T-helper 9 cell (primary cell): Measurements from ENCODE around the gene EMILIN1.
A peak's percentile ranks its signal among the peaks of the same experiment; 100 is the strongest.
"Not testable (repeated sequence)": the region's sequence is repeated elsewhere in the genome, so short reads cannot be mapped to it uniquely, and the experiment has no call there.

Experiments
- DNase-seq: peaks from one replicate; pipeline ENCODE4 v3.0.0-alpha.2; 2020

Gene EMILIN1

DNA sequence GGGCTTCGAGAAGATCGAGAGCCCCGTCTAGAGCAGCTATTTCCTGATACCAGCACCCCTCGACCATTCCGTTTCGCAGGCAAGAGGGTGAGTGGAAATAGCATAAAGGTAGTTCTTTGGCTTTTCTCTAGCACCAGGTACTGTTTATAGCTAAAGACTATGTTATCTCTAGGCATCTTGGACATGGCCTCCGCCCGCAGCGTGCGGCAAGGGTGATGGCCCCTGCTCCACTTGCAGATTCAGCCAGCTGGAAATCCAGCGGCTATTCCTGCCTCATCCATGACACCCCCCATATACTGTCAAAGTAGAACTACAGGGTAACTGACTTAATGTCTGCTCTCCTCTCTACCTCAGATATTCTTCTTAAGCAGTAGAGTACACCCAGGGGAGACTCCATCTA is 23.7 kb upstream of the EMILIN1 start:
- DNase-seq = no peak

DNA sequence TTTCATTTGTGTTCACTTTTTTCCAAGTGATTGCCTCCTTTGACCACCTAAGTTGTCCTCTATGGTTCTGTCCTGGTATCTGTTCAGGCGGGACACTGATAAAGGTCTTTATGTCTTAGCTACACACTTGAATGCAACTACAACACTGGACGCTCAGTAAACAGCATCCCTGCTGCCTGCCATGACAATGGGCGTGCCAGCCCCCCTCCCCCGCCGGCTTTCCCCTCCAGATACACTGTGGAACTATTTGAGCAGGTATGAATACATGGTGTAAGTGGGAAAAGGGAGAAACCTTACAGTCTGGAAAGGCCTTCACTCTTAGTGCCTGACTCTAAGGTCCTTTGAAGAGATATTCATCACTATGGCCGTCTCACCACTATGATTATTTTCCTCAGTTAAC is 21.2 kb upstream of the EMILIN1 start:
- DNase-seq = no peak

DNA sequence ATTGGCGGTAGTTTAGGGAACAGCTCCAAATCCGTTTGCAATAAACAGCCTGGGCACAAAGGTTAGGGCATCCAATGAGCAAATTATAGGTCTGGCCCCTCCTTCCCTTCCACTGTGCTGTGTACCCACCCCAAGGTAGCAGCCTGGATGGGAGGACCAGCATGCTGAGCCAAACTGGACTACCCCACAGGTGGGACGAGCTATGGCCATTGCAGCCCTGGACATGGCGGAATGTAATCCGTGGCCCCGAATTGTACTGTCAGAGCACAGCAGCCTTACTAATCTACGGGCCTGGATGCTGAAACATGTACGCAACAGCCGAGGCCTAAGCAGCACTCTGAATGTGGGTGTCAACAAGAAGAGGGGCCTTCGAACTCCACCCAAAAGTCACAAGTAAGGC is 20.2 kb upstream of the EMILIN1 start:
- no peak for DNase-seq

DNA sequence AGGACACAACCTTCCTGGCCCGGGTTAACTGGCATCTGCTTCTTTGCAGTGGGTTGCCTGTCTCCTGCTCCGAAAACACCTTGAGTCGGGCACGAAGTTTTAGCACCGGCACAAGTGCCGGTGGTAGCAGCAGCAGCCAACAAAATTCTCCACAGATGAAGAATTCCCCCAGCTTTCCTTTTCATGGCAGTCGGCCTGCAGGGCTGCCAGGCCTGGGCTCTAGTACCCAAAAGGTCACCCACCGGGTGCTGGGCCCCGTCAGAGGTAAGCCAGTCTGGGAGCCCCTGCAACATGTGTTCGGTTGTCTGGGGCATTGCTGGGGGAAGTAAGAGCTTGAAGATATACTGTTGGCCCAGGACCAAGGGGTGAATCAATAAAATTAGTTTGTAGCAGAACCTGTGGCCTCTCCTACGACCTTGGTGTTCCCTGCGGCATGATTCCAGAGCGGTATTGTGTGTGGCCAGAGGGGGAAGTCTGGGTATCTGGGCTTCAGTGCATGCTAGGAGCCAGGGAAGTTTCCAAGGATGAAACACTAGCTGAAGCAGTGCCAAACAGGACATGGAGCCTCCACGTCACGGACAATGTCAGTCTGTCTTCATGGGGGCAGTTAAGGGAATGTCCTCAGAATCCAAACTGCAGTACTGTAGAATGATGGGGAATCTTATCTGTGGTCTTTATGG is 19.1 kb upstream of the EMILIN1 start:
- no peak for DNase-seq

DNA sequence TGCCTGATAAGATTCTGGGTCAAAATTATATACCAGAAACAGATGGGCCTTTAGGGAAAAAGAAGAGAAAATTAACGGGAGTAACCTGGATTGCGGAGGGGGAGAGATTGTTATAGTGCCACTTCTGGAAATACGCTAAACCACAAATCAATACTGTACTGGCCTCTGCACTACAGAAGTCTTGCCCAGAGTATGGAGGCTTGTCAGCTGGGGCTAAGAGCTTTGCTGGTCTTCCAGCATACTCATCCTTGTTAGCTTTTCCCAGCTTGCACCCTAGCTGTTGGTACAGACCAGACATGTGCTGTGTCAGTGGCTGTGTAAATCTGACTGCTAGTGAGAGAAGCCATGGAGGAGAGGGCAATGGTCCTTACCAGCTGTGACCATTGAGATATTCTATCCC is 18.1 kb upstream of the EMILIN1 start:
- no peak for DNase-seq

DNA sequence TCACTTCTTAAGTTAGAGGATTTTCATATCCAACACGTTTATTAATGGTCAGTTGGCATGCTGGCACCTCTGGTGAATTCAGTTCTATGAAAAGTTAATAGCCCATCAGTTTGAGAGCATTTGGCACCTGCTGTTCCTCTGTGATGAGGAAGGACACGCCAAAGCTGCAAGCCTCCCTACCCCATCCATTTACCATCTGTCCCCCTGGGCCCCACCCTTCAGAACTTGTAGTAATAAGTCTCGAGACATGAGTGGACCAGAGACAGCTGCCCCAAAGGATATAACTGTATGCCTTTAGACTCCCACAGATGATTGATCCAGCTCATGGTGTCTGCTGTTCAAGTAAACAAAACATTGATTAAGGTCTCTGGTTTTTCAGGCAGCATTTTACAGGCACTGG is 13.3 kb upstream of the EMILIN1 start:
- DNase-seq = no peak

DNA sequence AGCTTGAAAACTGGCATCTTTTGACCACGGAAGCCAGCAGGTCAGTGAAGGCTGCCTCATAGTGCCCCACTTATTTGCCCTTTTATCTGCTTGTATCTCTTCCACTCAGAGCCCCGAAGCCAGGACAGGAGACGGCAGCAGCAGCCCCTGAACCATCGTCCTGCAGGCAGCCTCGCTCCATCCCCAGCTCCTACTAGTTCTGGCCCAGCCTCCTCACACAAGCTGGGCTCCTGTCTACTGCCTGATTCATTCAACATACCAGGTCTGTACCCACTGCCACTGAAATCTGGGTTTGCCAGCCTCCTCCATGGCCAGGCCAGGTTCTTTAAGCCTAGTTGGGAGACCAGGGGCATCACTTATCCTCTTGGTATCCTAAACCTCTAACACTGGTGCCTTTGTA is 11.0 kb upstream of the EMILIN1 start:
- DNase-seq = no peak

DNA sequence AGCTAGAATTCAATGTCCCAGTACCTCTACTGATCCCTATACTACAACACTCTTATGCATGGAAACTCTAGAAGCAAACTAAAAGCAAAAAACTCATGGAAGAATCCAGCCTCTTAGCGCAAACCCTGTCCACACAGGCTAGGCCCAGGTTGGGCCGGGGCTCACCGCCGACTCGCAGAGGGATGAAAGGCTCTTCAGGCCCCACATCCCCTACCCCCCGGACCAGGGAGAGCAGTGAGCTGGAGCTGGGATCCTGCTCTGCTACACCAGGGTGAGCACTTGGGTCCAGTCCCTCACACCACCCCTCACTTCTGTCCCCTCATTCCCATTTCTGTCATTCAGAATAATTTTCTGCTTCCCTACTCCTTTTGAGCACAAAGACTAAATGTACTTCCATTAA is 9.0 kb upstream of the EMILIN1 start:
- no peak for DNase-seq

DNA sequence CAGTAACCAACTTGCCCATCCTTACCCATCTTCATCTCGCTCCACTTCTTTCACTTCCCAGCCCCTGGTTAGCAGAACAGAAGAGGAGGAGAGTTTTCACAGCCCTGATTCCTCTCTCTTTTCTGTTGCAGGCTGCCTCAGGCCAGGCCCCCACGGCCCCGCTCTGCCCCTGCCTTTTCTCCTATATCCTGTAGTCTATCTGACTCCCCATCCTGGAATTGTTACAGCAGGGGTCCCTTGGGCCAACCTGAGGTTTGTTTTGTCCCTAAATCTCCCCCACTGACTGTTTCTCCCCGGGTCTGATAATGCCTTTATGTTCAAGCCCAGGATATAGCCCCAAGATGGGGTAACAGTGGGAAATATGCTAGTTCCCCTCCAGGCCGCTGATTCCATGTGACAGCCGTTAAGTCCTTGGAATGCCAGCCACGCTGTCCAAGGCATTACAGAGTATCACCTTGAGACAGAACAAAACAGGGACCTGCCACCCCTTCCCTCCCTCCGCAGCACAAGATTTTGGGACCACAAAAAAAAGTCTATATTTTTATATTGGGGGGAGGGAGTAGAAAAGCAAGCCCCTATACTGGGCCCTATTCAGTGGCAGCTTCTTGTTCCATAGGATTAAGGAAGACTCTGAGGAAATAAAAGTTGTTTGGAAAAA is 8.3 kb upstream of the EMILIN1 start:
- DNase-seq = no peak

DNA sequence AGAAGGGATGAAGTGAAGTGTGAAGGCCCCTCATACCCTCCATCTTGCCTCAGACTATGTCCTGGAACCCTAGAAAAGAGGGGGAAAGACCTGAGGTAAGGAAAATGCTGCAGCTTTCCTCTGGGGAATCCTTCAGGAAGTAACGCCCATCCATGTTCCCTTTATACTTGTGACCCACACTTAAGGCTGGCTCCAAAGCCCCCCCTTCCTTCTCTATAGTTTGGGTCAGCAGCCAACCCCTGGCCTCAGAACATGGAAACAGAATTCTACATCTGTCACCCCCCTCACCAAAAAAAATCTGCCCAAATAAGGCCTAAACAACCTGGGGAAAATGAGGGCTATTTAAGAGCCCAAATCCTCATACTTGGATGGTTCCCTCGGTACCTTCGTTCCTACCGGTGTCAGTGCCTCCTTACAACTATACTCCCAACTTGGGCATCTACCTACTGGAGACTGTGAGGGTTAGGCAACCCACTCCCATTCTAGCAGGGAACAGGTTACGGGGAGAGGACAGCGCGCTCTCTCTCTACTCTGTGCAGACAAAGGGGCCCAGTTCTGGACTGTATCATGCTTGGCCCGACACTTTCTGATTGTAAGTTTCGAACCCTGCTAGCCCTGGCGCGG is 7.7 kb upstream of the EMILIN1 start:
- DNase-seq = no peak

DNA sequence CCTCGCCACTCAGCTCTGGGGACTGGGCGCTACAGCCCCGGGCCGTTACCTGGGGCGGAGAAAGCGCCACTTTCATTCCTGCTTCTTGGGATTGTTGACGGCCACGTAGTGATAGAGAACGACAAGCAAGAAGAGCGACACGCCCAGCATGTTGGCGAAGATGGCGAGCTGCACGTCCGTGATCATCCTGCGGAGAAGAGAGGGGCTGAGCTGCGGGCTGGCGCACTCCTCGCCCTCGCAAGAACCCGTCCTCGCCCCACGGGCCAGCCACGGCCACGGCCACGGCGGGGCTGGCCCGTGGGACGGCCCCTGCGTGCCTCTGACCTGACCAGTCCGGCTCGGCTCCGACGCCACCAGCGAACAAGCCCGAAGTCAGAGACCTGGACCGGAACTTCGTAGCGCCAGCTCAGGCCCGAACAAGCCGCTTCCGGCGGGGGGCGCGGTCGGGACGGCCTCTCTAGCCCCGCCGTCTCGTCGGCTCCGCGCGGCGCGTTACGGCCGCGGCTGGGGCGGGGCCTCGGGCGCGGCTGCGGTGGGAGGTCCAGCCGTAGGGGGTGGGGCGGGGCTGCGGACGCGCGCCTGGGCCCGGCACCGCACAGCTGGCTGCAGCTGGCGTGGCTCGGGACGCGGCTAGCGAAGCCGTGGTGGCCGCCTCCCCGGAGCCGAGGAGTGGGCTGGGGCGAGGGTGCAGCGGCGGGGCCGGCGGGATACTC is 7.0 kb upstream of the EMILIN1 start, which contains the start of gene OST4:
Gene OST4, minus strand, starts transcription at position 378 of the 713 bp plus-strand sequence.
- peak; percentile 81 for DNase-seq

DNA sequence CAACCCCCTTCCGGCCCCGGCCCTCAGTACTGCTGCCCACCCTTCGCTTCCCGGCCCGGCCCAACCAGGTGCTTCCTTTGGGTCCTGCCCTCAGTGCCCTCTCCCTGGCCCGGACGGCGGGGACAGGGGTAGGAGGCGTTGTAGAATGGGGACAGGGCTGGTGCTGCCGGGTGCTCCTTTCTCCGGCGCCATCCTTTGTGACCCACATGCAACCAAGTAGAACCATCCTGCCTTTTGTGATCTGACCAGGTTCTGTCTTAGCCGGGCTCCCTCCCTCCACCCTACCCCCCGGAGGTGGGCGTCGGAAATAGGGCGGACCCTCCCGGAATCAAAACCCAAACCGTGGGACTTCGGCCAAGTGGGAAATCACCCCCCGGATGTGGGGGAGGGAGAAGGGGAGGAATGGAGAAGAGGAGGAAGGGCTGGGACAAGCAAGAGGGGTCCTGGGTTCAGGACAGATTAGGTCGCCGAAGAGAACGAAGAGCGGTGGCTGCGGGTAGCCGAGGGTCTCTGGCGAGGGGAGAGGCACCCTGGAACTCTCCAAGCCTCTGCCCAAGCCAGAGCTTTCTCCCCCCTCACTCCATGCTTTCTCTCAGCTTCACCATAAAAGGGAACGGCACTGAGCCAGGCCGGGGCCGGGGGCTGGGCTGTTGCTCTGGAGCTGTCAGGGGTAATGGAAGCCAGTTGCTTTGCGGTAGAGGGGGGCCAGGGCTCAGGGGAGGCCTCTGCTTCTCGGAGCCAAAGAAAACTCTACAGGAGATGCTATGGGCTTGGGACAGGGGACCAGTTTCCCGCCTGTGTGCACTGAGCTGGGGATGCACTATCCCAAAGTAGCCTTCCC is 6.2 kb upstream of the EMILIN1 start:
- DNase-seq = no peak

DNA sequence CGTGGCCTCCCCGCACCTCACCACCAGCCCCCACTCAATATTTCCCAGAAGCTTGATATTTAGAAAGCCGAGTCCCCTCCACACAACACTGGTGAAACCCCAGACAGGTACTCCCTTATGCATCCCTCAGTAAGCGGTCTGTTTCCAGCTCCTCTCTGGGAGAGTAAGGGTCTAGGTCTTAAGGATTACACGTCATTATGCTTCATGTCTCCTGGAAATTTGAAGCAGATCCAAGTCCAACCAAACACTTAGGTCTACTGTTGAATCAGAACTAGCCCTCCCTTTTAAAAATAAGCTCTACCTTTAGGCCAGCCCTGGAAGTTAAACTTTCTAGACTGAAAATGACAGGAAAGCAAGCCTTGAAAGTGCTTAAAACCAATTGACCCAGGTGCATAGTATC is 5.5 kb upstream of the EMILIN1 start:
- DNase-seq = no peak

DNA sequence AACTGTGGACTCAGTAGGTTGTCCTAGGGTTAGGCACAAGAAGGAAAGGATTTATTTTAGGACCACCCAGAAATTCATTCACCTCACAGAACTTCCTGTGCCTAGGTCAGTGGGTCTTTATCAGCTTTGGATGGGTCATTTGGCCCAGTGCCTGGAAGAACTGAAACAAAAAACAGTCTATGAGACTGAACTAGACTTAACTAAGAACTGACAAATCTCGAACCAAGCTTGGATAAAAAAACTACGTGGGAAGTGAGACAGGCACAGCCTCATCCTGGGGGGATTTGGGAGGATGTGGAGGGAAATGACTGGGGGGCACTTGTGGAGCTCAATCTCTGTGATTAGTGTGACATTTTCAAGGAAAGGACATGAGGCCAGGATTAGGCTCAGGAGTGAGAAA is 4.6 kb upstream of the EMILIN1 start:
- no peak for DNase-seq

DNA sequence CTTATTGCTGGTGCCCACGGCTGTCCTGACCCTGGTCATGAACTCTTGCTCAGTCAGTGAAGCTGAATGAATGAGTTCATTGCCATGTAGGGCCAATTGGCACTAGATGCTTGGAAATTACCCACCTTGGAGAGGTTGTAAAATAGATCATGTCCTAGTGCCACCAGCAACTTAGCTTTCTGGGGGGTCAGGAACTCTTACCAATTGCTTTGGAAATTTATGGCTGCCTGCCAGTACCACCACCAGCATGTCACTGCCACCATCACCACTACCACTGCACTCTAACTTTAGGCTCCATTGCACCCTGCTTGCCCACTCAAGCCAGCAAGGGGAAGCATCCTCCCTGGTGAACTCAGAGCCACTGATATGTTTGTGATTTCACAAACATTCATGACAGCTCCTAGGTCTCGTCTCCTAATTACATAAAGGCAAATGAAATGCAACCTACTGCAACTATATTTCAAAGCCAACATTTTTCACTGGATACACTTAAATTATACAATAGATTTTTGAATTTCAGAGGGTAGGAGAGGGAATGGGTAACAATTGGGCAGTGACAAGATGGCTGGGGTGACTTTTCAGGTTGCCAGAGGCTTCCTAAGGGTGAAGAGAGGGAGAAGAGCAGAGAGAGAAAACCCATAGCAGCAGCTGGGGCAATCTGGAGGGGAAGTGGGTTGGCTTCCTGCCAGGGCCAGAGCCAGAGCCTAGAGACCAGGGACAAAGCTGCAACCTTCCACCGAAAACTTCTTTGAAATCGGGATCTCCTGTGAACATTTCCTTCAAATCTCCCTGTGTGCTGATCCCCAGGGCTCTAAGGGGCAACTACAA is 3.5 kb upstream of the EMILIN1 start:
- DNase-seq = peak; percentile 58

DNA sequence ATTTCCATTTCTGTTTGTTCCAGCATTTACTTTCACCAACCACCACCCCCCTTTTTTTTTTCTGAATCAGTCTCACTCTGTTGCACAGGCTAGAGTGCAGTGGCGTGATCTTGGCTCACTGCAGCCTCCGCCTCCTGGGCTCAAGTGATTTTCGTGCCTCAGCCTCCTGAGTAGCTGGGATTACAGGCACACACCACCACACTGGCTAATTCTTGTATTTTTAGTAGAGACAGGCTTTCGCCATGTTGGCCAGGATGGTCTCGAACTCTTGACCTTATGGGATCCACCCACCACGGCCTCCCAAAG is 2.9 kb upstream of the EMILIN1 start:
- not testable (repeated sequence) for DNase-seq

DNA sequence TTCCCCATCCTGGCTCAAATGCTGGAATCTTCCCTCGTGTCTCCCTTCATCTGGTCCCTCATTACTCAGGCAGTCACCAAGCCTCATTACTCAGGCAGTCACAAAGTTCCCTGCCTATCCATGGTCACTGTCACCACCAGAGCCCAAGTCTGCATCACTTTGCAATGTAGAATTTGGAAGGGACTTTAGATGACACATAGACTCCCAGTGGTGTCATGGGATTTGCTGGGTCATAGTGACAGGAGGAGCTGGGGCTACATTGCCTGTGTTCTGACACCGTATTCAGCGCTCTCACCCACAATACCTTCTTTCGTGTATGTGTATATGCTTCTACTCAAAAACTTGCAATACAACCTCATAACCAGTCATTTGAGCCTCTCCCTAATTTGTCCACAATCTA is 2.1 kb upstream of the EMILIN1 start:
- DNase-seq = no peak

DNA sequence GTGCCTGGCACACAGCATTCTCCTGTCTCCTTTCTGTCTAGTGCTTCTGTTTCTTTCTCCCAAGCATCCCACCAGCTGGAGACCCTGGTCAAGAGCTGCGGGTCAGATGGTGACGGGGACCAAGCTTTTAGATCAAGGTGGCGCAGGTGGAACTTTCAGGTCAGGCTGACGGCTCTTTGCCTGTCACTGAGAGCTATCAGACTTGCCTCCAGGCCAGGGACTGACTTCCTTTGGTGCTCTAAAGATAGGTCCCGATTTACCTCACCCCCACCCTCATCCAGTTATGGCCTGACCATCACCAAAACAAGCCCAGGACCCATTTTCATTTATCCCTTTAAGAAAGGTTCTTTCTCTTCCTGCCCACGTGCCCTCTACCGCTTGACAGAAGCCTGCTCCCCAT is 1.2 kb upstream of the EMILIN1 start:
- no peak for DNase-seq

DNA sequence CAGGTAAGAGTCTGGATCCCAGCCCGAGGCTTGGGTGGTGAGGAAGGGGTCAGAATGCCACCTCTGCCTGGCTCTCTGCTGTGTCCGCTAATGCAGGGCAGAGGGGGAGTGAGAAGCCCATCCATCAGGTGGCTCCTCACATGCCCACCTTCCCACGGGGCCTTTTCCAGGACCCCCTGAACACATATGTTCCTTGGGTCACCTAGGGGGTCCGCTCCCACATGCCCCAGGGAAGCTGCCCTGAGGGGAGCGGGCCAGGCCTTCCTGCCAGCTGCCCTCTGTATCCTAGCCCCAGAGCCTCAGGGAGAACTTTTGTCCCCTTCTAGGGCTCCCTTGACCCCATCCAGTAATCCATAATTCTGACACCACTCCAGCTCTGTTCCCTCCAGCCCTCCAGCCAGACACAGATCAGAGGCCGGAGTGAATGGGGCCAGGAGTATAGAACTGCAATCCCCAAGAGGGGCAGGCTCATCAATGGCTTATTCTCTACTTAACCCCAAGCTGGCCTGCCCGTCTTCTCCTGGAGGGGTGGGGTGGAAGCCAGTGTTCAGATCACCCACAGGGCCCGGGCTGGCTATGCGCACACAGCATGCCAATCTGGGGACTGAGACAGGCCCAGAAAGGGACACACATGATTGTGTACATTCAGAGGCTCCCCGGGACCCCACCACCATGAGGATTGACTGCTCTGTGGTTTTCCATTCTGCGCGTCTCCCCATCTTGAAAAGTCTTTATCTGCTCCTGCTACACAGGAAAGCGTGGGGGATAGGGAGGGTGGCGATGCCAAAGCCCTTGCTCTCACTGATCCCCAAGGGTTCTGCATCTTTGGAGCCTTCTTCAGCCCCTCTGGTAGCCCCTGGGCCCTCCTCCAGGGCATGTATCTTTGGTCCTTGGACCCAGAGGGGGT is 1.1 kb downstream of the EMILIN1 start:
- no peak for DNase-seq

DNA sequence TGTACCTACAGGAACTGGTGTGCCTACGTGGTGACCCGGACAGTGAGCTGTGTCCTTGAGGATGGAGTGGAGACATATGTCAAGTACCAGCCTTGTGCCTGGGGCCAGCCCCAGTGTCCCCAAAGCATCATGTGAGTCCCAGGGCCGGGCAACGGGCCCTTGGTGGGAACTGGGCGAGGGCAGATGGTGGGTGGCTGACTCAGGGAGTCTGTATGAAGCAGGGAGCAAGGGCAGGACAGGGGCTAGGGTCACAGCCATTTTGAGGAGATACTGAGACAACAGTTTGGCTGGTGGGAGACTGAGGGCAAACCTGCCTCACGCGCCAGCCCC is 1.7 kb downstream of the EMILIN1 start:
- DNase-seq = no peak

DNA sequence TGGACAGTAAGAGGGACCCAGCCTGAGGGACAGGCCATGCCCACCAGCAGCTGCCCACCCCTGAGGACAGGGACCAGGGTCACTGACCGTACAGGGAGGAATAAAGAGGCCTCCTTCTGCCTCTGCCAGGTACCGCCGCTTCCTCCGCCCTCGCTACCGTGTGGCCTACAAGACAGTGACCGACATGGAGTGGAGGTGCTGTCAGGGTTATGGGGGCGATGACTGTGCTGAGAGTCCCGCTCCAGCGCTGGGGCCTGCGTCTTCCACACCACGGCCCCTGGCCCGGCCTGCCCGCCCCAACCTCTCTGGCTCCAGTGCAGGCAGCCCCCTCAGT is 2.2 kb downstream of the EMILIN1 start:
- DNase-seq = no peak
